GM21390 (cell line): Measurements from ENCODE around the gene DNM1.
A peak's percentile ranks its signal among the peaks of the same experiment; 100 is the strongest.

Experiments
- ATAC-seq: cut with Tn5 transposase; IDR thresholded peaks from one replicate; pipeline ENCODE4 v1.9.1; 2021; ENCODE audit not compliant: unreplicated experiment

The DNM1 gene

DNA sequence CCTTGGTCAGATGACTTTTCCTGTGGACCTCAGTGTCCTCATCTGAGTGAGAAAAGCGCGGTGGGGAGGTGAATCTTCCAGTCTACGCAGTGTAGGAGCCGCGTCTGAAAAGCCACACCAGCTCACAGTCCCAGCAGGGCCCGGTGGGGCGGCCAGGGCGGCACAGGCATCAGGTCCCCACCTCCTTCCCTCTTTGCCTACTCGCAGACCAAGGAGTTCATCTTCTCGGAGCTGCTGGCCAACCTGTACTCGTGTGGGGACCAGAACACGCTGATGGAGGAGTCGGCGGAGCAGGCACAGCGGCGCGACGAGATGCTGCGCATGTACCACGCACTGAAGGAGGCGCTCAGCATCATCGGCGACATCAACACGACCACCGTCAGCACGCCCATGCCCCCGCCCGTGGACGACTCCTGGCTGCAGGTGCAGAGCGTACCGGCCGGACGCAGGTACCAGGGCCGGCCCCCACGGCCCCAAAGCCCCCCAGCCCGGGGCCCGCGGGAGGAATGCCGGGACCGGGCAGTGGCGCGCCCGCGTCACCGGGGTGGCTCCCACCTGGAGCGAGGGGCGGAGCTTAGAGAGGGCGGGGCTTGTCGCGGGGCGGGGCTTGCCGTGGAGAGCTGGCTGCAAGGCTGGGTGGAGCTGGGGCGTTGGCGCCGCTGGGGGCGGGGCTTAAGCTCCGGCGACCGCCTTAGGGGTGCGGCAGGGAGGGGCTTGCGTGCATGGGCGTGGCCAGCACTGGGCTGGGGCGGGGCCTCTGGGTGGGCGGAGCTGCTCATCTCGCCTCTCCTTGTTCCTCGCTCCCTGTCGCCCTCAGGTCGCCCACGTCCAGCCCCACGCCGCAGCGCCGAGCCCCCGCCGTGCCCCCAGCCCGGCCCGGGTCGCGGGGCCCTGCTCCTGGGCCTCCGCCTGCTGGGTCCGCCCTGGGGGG, 47.0 kb downstream of the DNM1 start:
- ATAC-seq: peak; percentile 77

DNA sequence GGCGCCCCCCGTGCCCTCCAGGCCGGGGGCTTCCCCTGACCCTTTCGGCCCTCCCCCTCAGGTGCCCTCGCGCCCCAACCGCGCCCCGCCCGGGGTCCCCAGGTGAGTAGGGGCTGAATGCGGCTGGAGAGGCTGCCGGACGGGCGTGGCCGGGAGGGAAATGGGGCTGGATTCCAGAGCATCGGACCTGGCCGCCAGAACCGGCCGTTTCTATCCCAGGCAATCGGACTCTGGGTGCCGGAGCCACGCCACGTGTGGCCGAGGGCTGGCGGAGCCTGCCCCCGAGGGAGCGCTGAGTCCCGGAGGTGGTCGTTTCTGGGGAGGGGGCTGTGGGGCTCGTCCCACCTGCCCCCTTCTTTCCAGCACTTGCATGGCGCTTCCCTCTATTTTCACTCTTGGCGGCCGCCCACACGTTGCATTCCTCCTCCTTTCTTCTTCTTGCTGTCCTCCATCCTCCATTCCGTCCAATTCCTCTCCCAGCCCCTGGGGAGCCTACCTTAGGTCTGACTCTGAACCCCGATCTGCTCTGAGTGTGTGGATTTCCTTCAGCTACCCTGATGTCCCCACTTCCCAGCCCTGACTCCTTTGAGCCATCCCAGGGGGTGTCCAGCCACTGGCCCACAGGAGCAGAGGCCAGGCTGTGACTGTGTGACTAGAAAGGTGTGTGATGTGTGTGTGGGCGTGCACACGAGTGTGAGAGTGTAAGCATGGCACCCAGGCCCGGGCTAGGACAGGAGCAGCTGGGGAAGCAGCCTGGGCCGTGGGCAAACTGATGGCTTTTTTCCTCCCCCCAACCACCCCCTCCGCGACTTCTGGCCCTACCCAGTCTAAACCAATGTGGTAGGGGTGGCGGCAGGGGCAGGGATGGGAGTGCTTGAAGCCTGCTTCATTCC, 47.9 kb downstream of the DNM1 start:
- peak; percentile 21 for ATAC-seq

- no peak for ATAC-seq
These were observed 48.5 kb downstream of the DNM1 start for GRCh38 chr9:128251732-128252100.

DNA sequence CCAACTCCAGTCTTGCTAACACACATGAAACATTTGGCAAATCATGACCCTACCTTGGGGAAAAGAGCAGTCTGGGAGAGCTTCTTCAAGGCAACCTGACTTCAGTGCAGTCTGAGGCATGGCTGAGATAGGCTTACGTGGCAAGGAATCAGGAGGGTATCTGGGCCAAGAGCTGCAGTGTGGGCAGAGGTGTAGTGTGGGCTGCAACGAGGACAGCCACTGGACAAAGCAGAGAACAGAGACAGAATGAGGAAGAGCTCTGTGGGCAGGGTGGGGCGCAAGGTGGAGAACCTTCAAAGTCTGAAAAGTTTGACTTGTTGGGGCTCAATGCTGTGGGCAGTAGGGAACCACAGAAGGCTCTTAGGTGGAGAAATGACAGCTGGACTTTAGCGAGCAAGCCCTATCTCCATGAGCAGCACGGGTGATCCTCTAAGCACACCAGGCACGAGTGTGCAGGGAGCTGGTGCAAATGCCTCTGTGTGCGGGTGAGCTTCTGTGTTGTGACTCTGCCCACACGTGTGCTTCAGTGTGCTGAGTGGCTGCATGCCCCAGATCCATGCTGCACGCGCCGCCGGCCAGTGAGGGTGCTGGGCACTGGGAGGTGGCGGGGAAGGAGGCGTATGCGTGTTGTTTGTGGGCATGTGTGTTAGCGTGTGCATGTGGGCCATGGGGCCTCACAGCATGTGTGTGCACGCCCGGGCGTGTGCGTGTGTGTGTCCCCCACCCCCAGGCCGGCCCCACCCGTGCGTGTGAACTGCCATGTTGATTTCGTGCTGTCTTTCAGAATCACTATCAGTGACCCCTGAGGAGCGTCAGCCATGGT, 49.3 kb downstream of the DNM1 start:
- ATAC-seq: no peak

- ATAC-seq: no peak
These were observed 50.2 kb downstream of the DNM1 start for GRCh38 chr9:128253140-128253990.

DNA sequence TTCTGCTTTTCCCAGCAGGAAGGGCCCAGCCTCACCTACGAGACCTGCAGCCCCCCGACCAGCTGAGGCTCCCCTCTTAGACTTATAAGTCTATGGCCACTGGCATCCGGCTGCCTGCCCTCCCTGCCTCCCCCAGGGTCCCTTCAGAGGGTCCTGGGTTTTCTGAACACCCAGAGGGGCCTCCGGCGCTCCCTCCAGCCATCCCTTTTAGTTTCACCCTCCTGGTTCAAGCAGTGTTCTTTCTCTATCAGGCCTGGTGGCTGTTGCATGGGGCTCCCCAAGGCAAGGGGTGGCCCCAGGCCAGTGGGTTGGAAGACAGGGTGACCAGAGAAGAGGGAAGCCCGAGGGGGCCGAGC, 50.8 kb downstream of the DNM1 start:
- ATAC-seq: no peak

- no peak for ATAC-seq
These were observed 51.2 kb downstream of the DNM1 start for GRCh38 chr9:128254362-128254761.

DNA sequence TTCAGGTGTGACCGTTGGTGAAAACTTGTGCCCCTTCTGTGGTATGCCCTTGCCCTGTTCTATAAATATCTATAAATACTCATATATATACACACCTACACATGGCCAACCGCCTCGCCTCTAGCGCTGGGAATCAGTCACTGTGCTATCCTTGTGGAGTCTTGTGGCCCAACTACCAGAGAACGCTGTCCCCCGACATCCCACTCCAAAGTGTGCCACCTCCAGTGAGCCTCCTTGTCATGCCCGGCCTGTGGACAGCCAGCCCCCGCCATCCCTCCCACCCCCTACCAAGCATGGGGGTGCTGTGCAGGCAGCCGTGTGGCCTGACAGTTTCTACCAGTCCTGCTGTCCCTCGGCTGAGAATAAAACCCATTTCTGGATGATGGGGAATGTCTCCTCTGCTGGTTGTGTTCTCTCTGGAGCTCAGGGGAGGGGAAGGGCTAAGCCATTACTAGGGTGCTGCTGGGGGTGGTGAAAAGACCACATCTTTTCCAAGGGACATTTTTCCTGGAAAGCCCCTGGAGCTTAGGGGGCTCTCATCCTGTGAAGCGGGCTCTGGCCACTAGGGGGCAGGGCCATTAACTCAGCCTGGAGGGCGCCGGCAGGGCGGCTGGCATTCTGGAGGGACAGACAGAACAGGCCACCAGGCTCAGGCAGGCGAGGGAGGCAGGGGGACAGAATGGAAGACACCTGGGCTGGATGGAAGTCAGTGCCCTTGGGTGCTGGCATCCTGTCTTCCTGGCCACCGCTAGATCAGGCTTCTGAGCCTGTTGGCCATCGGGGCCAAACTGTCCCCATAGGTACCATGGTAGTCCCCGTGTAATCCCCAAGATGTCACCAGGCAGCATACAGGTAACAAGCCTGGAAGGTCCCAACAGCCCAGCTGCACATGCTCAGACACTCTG, 51.9 kb downstream of the DNM1 start:
- no peak for ATAC-seq

DNA sequence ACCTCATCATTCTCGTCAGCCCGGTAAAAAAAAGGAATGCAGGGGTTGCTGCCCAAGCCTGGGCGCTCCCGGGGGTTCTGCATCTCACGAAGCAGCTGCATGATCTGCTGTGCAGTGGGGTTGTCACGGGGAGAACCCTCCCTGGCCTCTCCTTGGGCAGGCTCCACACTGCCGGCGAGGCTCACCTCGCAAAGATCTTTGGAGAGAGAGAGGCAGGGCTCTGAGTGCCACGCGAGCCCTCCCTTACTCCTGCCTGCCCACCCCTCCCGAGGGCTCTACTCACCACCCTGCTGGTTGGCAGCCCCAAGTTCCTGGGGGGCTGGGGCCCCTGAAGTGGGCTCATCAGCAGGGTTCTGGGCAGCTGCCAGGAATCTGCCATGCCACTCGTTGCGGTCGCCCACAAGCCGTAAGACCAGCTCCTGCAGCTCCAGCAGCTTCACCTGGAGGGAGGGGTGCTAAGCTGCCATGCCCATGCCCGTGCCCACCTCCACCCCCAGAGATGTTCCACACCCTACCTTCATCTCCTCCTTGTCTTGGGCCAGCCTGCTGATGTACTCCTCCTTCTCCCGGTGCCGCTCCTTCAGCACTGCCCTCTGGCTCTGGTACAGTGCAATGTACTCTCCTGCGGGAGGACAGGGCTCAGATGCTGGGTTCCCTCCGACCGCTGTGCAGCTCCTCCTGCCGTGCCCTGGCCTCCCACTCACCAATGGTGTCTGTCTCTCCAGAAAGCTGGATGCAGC, 54.1 kb downstream of the DNM1 start:
- no peak for ATAC-seq

GRCh38 chr9:128257907-128258306, 54.7 kb downstream of the DNM1 start:
- ATAC-seq: no peak

DNA sequence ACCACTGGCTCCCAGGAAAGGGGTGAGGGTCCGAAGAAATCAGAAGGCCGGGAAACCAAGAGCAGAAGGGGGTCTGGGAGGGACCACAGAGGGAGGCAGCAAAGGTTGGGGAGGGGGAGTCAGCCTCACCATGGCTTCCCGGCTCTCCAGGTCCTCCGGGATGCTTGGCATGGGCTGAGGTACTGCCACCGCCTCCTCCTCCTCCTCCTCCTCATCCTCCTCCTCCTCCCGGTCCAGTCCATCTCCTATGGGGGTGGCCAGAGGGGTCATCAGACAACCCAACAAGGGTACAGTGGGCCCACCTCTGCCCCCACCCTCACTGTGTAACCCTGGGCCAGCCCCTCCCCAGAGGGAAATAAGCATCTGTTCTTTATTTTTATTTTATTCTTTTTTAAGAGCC, 55.1 kb downstream of the DNM1 start:
- ATAC-seq: no peak

GRCh38 chr9:128259156-128259555, 56.0 kb downstream of the DNM1 start:
- no peak for ATAC-seq

DNA sequence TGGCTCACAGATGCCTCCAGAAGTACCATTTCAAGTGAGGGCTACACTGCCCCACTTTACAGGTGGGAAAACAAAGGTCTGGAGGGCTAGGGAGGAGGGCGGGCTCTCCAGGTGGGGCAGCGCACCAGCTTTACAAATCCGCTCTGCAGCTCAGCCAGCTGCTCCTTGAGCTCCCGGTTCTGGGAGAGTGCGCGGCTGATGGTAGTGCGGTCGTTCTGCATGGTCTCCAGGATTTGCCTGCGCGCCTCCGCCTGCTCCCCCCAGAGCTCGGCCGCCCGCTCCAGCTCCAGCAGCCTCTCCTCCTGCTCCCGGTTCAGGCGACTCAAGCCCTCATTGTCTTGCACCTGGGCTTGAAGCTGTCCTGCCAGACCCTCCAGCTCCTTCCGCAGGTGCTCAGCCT, 57.2 kb downstream of the DNM1 start:
- no peak for ATAC-seq

DNA sequence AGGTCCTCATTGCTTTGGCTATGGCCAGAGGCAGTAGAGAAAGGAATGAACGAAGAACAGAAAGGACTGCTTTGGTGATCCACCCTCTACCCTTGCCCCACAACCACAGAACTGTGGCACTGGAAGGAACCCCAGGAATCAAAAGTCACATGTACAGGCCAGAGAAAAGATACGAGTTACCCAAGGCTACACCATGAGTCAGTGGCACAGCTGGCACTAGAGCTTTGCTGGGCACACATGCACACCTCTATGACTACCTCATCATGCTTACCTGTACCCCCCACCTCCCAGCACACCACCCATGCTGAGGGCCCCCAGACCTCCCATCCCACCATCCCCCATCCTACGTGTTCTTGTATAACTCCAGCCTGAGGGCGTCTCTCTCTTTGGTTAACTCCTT, 59.5 kb downstream of the DNM1 start:
- no peak for ATAC-seq

DNA sequence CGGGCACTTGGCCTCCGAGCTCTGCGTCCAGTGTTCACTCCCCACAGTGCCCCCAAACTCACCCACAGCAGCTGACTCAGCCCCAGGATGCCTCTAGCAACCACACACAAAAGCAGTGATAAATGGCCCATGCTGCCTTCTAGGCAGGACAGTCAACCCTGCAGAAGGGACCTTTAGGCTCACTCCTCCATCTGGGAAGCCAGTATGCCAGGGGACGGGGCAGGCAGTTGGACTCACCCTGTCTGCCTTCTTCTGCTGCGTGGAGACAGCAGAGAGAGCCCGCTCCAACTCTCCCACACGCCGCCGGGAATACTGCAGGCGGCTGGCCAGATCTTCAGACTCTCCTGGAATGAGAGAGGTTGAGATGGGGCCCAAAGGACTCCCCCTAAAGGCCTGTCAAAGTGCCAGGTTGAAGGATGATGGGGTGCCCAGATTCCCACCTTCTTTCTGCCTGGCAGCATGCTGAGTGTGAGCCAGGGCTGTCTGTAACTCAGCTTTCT, 62.2 kb downstream of the DNM1 start:
- ATAC-seq: no peak

- no peak for ATAC-seq
These were observed 63.9 kb downstream of the DNM1 start for GRCh38 chr9:128266868-128267590.

GRCh38 chr9:128271112-128271511, 67.9 kb downstream of the DNM1 start:
- no peak for ATAC-seq

DNA sequence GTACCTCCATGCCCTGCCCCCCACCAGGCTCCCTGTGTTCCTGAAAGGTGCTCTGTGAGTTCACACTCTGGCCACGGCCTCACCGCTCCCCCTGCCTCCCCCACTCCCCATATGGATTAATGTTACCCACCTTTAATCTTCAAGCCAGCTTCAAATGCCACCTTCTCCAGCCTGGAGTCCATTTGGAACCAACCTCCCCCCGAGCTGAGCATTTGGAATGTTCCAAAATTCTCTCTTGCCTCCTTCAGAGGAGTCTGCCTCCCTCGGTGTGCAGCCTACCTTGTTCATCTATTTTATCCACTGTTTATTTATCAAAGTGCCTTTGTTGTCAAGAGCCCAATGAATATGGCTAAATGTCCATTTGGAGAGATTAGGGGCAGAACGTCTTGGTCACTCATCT, 68.3 kb downstream of the DNM1 start:
- no peak for ATAC-seq
